ENCODE data around the gene CARD10. TPM values are rescaled to one million over a fixed set of nuclear protein-coding genes. Genes with fewer than 3 reads are reported as not detected.

Gene CARD10
- total and polyA plus RNA-seq, 2 of the 13 experiments (the other 11 are each of a cell fraction or from before 2014, with no cell fraction given) = 35.2 to 55.8 TPM

DNA sequence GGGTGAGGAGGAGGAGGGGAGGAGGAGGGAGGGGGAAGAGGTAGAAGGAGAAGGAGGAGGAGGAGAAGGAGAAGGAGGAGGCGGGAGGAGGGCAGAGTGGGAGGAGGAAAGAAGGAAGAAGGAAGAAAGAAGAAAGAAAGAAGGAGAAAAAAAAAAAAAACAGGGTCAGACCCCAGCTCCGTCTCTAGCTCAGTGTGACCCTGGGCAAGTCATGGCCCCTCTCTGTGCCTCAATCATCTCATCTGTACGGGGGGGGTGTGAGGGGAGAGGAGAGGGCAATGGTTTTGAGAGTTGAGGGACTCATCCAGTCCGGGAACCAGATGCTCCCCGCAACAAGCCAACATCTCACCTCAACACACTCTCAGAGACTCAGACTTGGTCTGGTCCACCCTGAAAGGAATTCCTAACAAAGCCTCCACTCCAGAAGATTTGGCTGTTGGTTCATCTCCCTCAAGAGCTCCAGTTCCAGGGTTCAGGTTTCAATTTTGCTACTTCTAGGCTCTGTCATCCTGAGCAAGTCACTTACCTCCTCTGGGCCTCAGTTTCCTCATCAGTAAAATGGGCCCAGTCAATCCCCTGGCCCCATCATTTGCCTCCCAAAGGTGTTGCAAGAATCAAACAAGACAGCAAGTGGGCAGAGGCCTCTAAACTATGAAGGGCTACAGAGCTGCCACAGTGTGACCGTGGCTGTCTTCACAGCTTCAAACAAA, 7.7 kb downstream of the CARD10 start (continued):
- TF ChIP-seq, protein P1, sequence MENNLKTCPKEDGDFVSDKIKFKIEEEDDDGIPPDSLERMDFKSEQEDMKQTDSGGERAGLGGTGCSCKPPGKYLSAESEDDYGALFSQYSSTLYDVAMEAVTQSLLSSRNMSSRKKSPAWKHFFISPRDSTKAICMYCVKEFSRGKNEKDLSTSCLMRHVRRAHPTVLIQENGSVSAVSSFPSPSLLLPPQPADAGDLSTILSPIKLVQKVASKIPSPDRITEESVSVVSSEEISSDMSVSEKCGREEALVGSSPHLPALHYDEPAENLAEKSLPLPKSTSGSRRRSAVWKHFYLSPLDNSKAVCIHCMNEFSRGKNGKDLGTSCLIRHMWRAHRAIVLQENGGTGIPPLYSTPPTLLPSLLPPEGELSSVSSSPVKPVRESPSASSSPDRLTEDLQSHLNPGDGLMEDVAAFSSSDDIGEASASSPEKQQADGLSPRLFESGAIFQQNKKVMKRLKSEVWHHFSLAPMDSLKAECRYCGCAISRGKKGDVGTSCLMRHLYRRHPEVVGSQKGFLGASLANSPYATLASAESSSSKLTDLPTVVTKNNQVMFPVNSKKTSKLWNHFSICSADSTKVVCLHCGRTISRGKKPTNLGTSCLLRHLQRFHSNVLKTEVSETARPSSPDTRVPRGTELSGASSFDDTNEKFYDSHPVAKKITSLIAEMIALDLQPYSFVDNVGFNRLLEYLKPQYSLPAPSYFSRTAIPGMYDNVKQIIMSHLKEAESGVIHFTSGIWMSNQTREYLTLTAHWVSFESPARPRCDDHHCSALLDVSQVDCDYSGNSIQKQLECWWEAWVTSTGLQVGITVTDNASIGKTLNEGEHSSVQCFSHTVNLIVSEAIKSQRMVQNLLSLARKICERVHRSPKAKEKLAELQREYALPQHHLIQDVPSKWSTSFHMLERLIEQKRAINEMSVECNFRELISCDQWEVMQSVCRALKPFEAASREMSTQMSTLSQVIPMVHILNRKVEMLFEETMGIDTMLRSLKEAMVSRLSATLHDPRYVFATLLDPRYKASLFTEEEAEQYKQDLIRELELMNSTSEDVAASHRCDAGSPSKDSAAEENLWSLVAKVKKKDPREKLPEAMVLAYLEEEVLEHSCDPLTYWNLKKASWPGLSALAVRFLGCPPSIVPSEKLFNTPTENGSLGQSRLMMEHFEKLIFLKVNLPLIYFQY (CRISPR knock-in tag; IDR thresholded peaks at IDR 0.05; ENCODE audit: borderline replicate concordance) = no peak
- TF ChIP-seq MTA1 (CRISPR knock-in tag; IDR thresholded peaks at IDR 0.05; ENCODE audit: borderline replicate concordance) (no peak), ZNF580 (CRISPR knock-in tag; IDR thresholded peaks at IDR 0.05; ENCODE audit: borderline replicate concordance, low read depth) (no peak), CREB3 (CRISPR knock-in tag; IDR thresholded peaks at IDR 0.05) (no peak), SATB2 (CRISPR knock-in tag; IDR thresholded peaks at IDR 0.05) (no peak), ZNF740 (CRISPR knock-in tag; IDR thresholded peaks at IDR 0.05) (no peak), ZNF501 (CRISPR knock-in tag; IDR thresholded peaks at IDR 0.05) (no peak), ZHX2 (IDR thresholded peaks at IDR 0.05; ENCODE audit: low read depth) (no peak), ZHX2 (CRISPR knock-in tag; IDR thresholded peaks at IDR 0.05; ENCODE audit: borderline replicate concordance) (0 out of 2 replicates have a peak, but pooled peaks have one; percentile 36), STAT5B (CRISPR knock-in tag; IDR thresholded peaks at IDR 0.05) (no peak)
- TF ChIP-seq, protein P2, sequence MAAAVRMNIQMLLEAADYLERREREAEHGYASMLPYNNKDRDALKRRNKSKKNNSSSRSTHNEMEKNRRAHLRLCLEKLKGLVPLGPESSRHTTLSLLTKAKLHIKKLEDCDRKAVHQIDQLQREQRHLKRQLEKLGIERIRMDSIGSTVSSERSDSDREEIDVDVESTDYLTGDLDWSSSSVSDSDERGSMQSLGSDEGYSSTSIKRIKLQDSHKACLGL (CRISPR knock-in tag; IDR thresholded peaks at IDR 0.05) = no peak
- TF ChIP-seq, protein P3, sequence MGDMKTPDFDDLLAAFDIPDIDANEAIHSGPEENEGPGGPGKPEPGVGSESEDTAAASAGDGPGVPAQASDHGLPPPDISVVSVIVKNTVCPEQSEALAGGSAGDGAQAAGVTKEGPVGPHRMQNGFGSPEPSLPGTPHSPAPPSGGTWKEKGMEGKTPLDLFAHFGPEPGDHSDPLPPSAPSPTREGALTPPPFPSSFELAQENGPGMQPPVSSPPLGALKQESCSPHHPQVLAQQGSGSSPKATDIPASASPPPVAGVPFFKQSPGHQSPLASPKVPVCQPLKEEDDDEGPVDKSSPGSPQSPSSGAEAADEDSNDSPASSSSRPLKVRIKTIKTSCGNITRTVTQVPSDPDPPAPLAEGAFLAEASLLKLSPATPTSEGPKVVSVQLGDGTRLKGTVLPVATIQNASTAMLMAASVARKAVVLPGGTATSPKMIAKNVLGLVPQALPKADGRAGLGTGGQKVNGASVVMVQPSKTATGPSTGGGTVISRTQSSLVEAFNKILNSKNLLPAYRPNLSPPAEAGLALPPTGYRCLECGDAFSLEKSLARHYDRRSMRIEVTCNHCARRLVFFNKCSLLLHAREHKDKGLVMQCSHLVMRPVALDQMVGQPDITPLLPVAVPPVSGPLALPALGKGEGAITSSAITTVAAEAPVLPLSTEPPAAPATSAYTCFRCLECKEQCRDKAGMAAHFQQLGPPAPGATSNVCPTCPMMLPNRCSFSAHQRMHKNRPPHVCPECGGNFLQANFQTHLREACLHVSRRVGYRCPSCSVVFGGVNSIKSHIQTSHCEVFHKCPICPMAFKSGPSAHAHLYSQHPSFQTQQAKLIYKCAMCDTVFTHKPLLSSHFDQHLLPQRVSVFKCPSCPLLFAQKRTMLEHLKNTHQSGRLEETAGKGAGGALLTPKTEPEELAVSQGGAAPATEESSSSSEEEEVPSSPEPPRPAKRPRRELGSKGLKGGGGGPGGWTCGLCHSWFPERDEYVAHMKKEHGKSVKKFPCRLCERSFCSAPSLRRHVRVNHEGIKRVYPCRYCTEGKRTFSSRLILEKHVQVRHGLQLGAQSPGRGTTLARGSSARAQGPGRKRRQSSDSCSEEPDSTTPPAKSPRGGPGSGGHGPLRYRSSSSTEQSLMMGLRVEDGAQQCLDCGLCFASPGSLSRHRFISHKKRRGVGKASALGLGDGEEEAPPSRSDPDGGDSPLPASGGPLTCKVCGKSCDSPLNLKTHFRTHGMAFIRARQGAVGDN (CRISPR knock-in tag; IDR thresholded peaks at IDR 0.05) = no peak

Measured in HepG2 (cell line).